Esophagus muscularis mucosa (tissue), 4 donors: ENCODE results near the gene PEAK3.

Source experiments
- CTCF ChIP-seq, 3 experiments: fragments of 200-600 bp in 2 of 3; fragments of 450-650 bp in 1 of 3; sonication (generic) in 2 of 3; IDR thresholded peaks; one replicate each; pipeline ENCODE4 v1.5.1; 2017 to 2019; ENCODE audit warnings: antibody characterized with exemption in 3 of 3, mild to moderate bottlenecking in 2 of 3, moderate library complexity in 1 of 3
- EP300 ChIP-seq: sonication (generic); formaldehyde crosslinking; IDR thresholded peaks from one replicate; pipeline ENCODE4 v1.6.1; 2017; ENCODE audit warnings: antibody characterized with exemption
- POLR2AphosphoS5 ChIP-seq, 2 donors: sonication (generic); formaldehyde crosslinking; IDR thresholded peaks; one replicate each; pipeline ENCODE4 v1.6.1; 2017; ENCODE audit warnings: antibody characterized with exemption in 2 of 2

GRCh38 chr19:2253106-2254063 lies 28.6 kb downstream of the PEAK3 start:
- TF ChIP-seq EP300 (no peak), CTCF (IDR thresholded peaks at IDR 0.05) (no peak), POLR2AphosphoS5 (IDR thresholded peaks at IDR 0.05) (no peak)
